ENCODE data around the gene STYX. TPM values are rescaled to one million over a fixed set of nuclear protein-coding genes. Genes with fewer than 3 reads are reported as not detected.

The STYX gene
- total and polyA plus RNA-seq, 2 of the 8 experiments (the other 6 are each of a cell fraction or from before 2014, with no cell fraction given): 8.3 to 29.0 TPM

- Histone ChIP-seq H4K8ac (ENCODE audit: extremely low read depth, insufficient read depth, low read length) (no peak overlapping the region), H3K56ac (replicated peaks; ENCODE audit: insufficient read length, low read depth, low read length) (no peak overlapping the region), H3K4ac (replicated peaks; ENCODE audit: insufficient read length, low read depth, low read length) (no peak overlapping the region), H2BK20ac (ENCODE audit: low read length) (no peak overlapping the region), H3K23ac (ENCODE audit: insufficient read length) (no peak overlapping the region), H3K14ac (ENCODE audit: insufficient read length) (no peak overlapping the region), H3K4me1 (replicated peaks in 1 of 4; ENCODE audit: control insufficient read depth in 3 of 4, insufficient read depth in 4 of 4, low read length in 3 of 4) (no peaks in the 10 kb centered on the region), H3K4me3 (ENCODE audit: extremely low read depth in 1 of 4, insufficient read depth in 2 of 4, low read depth in 3 of 4, low read length in 4 of 4) (no peak overlapping the region), H4K5ac (ENCODE audit: insufficient read length, low read depth, low read length) (no peak overlapping the region), H3K79me2 (ENCODE audit: control insufficient read depth in 1 of 2, insufficient read depth in 2 of 2, low read length in 2 of 2) (no peaks in the 10 kb centered on the region), H2AFZ (ENCODE audit: low read length) (no peak overlapping the region), H2BK5ac (ENCODE audit: low read depth, low read length) (no peak overlapping the region), H4K20me1 (replicated peaks in 1 of 2; ENCODE audit: control insufficient read depth in 1 of 2, insufficient read depth in 2 of 2, low read length in 2 of 2) (no peaks in the 10 kb centered on the region), H2BK120ac (replicated peaks; ENCODE audit: low read depth, low read length) (no peak overlapping the region), H2BK15ac (ENCODE audit: low read length) (no peak overlapping the region), H4K91ac (replicated peaks; ENCODE audit: insufficient read length, low read length) (no peak overlapping the region), H2BK12ac (ENCODE audit: low read depth, low read length) (no peak overlapping the region), H3K9me3 (ENCODE audit: insufficient read depth in 2 of 2, low read depth in 1 of 2, low read length in 1 of 2) (no peaks in the 10 kb centered on the region), H3K27ac (ENCODE audit: low read depth, low read length) (no peak overlapping the region), H3K27me3 (replicated peaks in 1 of 4; ENCODE audit: control insufficient read depth in 3 of 4, extremely low read depth in 1 of 4, insufficient read depth in 3 of 4, low read length in 3 of 4) (no peaks in the 10 kb centered on the region), H3K18ac (ENCODE audit: extremely low read depth, low read length) (no peak overlapping the region), H3K9ac (replicated peaks in 1 of 4; ENCODE audit: extremely low read depth in 1 of 4, low read depth in 3 of 4, low read length in 3 of 4) (no peak overlapping the region), H2AK5ac (ENCODE audit: low read depth, low read length) (no peak overlapping the region), H3K36me3 (ENCODE audit: control insufficient read depth in 2 of 4, insufficient read depth in 4 of 4, low read length in 3 of 4) (peaks cover 2 to 63% (median 4%) of the 10 kb centered on the region in 4 experiments; a peak in 4 of 8 replicates), H3K23me2 (ENCODE audit: low read depth, low read length) (no peaks in the 10 kb centered on the region), H3K79me1 (ENCODE audit: low read depth, low read length) (no peaks in the 10 kb centered on the region), H3K4me2 (ENCODE audit: insufficient read depth in 1 of 2, low read depth in 2 of 2, low read length in 2 of 2) (no peak overlapping the region)
- whole genome bisulfite sequencing, 2 experiments (ENCODE audit: extremely low coverage in 1 of 2, insufficient coverage in 1 of 2, insufficient read length in 1 of 2, insufficient replicate concordance in 2 of 2, low coverage in 1 of 2, low lambda C conversion rate in 2 of 2, missing lambda C conversion rate in 1 of 2): 79% methylated on average over 1 of the region's 1 CpG; no CpG with 5 or more reads in 1 of the 2 experiments
- TF ChIP-seq BCL11A (IDR thresholded peaks at IDR 0.05; ENCODE audit: low read depth in 2 of 2, low read length in 2 of 2): no peak
- no peak for TF ChIP-seq HDAC2 (IDR thresholded peaks at IDR 0.05; ENCODE audit: borderline replicate concordance in 1 of 2, low read depth in 2 of 2, low read length in 2 of 2)
- TF ChIP-seq SRF (IDR thresholded peaks at IDR 0.05; ENCODE audit: low read depth, low read length): no peak
- TF ChIP-seq KDM4A (IDR thresholded peaks at IDR 0.05; ENCODE audit: low read depth, low read length, severe bottlenecking): no peak
- no peak for TF ChIP-seq KDM5A (IDR thresholded peaks at IDR 0.05; ENCODE audit: low read length)
- TF ChIP-seq, protein P1, sequence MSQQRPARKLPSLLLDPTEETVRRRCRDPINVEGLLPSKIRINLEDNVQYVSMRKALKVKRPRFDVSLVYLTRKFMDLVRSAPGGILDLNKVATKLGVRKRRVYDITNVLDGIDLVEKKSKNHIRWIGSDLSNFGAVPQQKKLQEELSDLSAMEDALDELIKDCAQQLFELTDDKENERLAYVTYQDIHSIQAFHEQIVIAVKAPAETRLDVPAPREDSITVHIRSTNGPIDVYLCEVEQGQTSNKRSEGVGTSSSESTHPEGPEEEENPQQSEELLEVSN (IDR thresholded peaks at IDR 0.05): no peak
- TF ChIP-seq CBX8 (IDR thresholded peaks at IDR 0.05; ENCODE audit: borderline replicate concordance, low read depth, low read length): no peak
- ChIA-PET CTCF (ENCODE audit: partially characterized antibody) (no interaction called here), POLR2A (ENCODE audit: partially characterized antibody) (interaction anchor here (1.0 to 1.4 kb wide), 2 partner anchors 10 to 39 kb away, joined by 3 read pairs; no protein-coding TSS in a partner anchor)
- no peak for FAIRE-seq
- no peak for DNase-seq (ENCODE audit: low read depth in 1 of 2, low spot score in 2 of 2)
Measured at GRCh38 chr14:52780893-52781292, 50.9 kb downstream of the STYX start.

Measured in H1 (cell line).